PC-9 (cell line): ENCODE measurements around the gene KRTAP5-6.

Experiments used
- EZH2 ChIP-seq: fragments of 200-600 bp; sonication (generic); IDR thresholded peaks from 2 replicates; pipeline ENCODE4 v1.8.0; 2017; ENCODE audit warnings: antibody characterized with exemption, low read depth
- TF ChIP-seq, protein P1 (sequence below): fragments of 200-600 bp; sonication (generic); conservative IDR thresholded peaks from 2 replicates; pipeline ENCODE4 v1.6.1; 2017; ENCODE audit warnings: mixed run types, antibody characterized with exemption, mild to moderate bottlenecking, moderate library complexity

GRCh38 chr11:1650034-1650917 lies 46.7 kb upstream of the KRTAP5-6 start:
- TF ChIP-seq, protein P1, sequence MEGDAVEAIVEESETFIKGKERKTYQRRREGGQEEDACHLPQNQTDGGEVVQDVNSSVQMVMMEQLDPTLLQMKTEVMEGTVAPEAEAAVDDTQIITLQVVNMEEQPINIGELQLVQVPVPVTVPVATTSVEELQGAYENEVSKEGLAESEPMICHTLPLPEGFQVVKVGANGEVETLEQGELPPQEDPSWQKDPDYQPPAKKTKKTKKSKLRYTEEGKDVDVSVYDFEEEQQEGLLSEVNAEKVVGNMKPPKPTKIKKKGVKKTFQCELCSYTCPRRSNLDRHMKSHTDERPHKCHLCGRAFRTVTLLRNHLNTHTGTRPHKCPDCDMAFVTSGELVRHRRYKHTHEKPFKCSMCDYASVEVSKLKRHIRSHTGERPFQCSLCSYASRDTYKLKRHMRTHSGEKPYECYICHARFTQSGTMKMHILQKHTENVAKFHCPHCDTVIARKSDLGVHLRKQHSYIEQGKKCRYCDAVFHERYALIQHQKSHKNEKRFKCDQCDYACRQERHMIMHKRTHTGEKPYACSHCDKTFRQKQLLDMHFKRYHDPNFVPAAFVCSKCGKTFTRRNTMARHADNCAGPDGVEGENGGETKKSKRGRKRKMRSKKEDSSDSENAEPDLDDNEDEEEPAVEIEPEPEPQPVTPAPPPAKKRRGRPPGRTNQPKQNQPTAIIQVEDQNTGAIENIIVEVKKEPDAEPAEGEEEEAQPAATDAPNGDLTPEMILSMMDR: no peak
- TF ChIP-seq EZH2: no peak
